NCI-H2227 (cell line): Measurements from ENCODE around the gene ZC3H12C.
"Not testable (repeated sequence)": the region's sequence is repeated elsewhere in the genome, so short reads cannot be mapped to it uniquely, and the experiment has no call there.

Experiments used
- DNase-seq: peaks from one replicate; lab custom pipeline; 2025; ENCODE audit not compliant: unreplicated experiment; lab: John Stamatoyannopoulos, UW

ZC3H12C gene

DNA sequence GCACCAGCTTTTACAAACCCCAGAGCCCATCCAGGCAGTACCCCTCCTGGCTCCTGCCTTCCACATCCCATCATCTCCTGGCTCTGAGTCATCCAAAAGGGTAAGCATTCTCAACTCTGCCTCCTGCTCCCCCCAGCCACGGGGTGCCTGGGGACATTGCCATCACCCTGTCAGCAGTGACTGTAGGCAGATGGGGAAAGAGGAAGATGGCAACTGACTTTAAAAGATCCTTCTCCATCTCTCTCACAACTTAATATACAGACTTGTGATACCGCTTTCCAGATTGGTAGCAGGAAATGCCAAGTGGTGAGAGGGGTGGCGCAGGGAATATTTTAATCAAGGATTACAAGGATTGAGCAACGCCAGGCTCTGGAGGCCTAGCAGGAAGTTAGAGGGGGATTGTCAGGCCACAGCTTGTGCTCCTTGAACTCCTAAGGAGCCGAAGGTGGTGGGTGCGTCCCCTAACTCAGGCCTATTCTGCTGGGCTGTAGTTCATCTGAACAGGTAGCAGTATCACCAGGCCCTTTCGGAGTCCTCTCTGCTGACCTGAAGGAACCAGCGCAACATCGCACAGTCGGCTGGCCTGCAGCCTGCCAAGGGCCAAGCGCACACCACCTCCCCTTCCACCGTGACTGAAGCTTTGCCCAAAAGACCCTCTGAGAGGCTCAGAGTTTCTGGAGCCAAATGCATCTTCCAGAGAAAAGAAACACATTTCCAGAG, 83.3 kb downstream of the ZC3H12C start:
- DNase-seq: no peak

DNA sequence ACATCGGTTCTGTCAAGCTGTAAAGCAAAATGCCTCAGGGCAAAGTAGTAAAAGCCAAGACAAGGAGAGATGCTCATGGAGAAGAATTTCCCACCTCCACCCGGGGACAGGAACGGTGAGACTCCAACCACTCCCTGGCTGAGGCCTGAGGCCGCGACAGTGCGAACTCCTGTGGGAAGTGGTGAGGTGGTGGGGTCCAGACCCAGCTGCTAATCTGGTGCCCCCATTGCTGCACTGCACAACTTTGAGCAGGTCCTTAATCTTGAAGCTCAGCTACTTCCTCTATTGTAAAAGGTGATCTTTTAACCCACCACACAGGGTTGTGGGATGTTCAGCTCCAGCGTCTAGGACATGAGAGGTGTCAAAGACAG, 83.9 kb downstream of the ZC3H12C start:
- no peak for DNase-seq

DNA sequence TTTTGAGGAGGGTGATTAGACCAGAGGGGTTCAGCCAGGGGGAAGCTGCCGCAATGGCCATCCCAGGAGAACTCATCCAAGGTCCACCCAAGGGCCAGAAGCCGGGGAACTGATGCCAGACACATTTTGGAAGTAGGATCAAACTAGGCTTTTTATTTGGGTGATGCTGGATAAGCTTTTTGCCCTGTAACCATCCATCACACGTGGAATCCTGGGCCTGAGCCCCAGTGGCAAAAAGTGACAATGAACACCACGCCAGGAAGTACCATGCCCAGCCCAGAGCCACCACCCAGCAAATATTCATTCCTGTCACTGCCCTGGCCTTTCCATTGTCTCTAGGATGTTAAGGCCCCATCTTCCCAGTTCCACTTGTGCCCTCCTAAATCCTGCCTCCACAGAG, 85.9 kb downstream of the ZC3H12C start:
- DNase-seq: no peak

DNA sequence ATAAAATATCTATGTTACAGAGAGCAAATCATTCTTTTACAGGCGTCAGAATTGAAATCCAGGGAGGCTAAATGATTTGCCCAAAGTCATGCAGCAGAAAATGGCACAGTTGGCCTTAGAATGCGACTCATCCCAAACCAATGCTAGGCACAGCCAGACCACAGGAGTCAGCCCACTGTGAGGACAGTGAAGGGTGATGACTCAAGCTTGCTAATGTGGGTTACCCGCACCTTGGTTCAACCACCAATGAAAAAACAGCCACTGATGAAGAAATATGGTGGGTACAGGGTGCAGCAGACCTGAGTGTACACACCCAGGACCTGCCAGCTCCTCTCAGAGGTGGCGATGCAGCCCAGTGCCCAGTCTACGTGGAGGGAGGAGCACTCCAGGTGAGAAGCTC, 89.7 kb downstream of the ZC3H12C start:
- no peak for DNase-seq

DNA sequence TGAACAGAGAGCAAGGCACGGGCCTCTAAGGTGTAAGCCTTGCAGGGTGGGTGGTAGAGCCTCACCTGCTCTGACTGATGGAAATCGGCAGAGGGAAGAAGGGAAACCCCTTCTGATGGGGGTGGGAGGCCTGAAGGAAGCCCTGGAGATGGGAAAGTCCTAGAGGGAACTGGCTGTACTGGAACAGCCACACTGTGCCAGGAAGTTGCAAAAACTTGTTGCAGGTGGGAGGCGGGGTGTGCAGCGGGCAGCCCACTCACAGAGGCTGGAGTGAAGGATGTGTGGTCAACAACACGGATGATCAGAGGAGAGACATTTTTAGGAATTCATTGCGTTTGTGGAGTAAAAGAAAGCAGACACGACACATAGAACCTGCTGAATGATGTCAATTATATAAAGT, 91.3 kb downstream of the ZC3H12C start:
- DNase-seq: no peak

DNA sequence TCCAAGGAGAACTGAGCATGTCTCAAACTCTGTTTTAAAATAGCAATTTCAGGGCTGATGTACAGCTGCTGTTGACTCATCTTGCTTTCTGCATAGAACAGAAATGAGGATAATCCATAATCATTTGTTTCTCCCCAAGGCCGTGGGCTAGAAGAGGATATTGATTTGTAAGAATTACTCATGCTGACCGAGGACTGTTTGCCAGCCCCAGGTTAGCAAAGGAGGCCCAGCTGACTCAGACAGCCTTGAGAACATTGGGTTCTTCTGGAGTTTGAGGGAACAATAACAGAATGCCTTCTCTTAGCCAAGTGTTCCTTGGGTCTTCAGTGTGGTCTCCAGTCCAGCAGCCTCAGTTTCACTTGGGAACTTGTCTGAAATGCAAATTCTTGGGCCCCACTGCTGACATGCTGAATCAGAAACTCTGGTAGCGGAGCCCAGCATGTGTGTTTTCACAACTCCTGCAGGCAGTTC, 92.0 kb downstream of the ZC3H12C start:
- no peak for DNase-seq

DNA sequence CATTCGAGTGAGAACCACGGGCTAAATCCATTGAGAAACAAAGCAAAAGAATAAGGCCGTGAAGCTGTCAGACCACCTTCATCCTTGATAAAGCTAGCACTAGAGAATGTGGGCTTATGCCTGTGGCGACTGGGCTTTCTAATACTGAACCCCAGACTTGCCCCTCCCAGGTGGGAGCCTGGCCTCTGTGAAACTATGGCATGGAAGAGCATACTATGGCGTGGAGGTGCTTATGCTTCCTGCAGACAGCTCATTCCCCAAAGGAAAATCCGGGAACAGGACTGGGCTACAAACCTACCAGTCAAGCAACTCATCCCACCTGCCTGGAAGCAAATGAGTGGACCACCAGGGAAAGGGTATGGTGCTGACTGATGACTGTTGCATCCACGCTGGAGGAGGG, 92.4 kb downstream of the ZC3H12C start:
- DNase-seq: no peak

DNA sequence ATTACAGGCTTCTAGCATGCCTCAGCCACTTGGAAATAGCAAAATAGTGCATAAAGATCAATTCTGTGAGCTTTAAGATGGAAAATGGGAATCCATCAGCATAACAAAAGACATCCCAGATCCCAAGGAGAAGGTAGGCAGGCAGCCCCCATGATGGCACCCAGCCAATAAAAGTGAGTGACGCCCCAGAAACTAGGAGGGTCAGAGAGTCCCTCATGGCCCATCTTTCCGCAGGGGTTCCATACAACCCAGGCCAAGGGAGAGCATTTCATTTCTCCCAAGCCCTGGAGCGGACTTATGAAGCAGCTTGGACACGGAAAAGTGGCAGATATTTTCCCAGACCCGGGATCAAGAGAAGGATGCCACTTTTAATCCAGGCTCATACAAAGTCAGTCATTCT, 93.3 kb downstream of the ZC3H12C start:
- no peak for DNase-seq

DNA sequence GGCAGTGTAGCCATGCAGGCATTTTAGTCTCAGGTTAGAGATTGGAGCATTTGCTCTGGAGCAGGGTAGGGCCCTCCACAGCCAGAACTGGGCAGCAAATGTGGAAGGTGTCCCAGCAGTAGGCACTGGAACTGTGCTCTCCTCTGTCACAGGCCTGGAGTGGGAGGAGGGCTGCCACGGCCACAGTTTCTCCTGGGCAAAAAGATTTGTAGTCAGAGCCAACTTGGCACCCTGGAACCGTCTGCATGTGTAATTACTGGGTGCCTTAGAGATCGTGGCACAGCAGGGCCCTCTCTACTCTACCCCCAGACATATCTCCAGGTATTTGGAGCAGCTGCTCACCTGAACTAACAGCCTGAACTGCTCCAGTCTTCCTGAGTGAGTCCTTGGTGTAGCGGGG, 93.7 kb downstream of the ZC3H12C start:
- DNase-seq: no peak

DNA sequence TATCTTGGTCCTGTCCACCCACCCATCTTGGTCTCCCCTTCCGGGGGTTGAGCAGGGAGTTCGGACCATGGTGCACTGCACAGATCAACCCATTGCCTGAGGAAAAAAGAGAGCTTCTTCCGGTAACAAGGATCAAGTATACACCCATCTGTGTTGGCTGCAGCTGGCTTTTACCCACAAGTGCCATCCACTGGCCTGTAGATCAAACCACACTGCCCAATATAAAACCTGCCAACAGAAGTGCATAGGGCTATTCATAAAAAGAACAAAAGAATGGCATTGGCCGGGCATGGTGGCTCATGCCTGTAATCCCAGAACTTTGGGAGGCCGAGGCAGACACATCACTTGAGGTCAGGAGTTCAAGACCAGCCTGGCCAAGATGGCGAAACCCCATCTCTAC, 94.5 kb downstream of the ZC3H12C start:
- no peak for DNase-seq

DNA sequence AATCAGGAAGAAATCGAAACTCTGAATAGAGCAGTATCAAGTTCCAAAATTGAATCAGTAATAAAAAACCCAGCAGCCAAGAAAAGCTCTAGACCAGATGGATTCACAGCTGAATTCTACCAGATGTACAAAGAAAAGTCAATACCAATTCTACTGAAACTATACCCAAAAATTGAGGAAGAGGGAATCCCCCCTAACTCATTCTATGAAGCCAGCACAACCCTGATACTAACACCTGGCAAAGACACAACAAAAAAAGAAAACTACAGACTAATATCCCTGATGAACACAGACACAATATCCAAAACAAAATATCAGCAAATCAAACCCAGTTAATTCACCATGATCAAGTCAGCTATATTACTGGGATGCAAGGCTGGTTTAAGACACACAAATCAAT, 97.7 kb downstream of the ZC3H12C start:
- DNase-seq: no peak

DNA sequence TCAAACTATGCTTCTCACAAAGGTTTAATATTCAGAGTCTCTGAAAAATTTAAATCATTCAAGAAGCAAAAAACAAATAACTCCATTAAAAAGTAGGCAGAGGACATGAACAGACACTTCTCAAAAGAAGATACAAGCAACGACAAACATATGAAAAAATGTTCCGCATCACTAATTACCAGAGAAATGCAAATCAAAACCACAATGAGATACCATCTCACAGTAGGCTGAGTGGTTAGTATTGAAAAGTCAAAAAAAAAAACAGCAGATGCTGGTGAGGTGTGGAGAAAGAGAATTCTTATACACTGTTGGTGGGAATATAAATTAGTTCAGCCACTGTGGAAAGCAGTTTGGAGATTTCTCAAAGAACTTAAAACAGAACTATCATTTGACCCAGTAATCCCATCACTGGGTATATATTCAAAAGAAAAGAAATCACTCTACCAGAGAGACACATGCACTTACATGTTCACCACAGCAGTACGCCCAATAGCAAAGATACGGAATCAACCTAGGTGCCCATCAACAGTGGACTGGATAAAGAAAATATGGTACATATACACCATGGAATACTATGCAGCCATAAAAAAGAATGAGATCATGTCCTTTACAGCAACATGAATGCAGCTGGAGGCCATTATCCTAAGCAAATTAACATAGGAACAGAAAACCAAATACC, 99.6 kb downstream of the ZC3H12C start:
- DNase-seq: not testable (repeated sequence)

DNA sequence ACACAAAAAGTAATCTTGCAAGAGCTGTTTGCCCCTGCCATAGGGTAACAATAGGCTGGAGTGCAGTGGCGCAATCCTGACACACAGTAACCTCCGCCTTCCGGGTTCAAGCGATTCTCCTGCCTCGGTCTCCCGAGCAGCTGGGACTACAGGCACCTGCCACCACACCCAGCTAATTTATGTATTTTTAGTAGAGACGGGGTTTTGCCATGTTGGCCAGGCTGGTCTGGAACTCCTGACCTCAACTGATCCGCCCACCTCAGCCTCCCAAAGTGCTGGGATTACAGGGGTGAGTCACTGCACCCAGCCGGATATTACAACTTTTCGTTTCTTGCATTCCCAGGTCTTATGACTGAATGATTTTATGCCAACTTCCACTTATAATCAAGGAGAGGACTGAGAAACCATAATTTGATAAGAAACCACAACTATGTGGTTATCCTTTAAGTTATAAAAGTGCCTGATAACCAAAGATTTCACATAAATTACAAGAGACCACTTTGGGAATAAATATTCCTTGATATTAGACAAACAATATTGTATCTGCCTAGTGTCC, 101.1 kb downstream of the ZC3H12C start:
- not testable (repeated sequence) for DNase-seq

DNA sequence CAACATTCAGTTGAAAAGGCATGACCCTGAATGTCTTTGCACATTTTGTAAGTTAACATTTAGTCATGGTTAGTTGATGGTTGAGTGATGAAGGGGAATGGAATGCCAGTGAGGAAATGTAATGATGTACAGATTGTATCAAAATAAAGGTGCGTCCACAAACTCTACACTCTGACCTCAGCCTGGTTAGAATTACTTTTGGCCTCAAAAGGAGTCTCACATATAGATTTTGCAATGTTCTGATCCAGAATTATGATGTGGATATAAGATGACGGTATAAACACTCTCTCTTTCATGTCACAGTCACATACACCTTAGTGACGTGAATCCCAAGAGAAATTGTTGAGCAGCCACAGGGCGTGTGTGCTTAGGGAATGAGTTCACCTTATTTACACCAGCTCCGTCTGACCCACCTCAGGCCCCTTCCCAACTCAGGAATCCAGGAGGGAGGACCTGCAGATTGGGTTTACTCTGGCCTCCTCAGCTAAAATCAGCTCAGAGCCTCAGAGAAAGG, 103.1 kb downstream of the ZC3H12C start:
- no peak for DNase-seq

DNA sequence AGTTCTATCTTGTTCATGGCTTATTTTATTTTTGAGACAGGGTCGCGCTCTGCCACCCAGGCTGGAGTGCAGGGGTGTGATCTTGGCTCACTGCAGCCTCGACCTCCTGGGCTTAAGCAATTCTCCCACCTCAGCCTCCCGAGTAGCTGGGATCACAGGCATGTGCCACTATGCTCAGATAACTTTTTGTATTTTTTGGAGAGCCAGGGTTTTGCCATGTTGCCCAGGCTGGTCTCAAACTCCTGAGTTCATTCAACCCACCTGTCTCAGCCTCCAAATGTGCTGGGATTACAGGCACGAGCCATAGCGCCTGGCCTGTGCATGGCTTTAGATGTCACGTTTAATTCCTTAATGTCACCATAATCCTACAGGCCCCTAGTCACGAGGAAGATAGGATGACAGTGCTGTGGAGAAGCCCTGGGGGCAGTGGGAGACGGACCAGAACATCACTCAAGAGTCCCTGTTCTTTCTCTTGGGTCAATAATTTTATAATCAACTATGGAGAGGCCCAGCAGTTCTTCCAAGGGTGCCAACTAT, 103.8 kb downstream of the ZC3H12C start:
- no peak for DNase-seq

DNA sequence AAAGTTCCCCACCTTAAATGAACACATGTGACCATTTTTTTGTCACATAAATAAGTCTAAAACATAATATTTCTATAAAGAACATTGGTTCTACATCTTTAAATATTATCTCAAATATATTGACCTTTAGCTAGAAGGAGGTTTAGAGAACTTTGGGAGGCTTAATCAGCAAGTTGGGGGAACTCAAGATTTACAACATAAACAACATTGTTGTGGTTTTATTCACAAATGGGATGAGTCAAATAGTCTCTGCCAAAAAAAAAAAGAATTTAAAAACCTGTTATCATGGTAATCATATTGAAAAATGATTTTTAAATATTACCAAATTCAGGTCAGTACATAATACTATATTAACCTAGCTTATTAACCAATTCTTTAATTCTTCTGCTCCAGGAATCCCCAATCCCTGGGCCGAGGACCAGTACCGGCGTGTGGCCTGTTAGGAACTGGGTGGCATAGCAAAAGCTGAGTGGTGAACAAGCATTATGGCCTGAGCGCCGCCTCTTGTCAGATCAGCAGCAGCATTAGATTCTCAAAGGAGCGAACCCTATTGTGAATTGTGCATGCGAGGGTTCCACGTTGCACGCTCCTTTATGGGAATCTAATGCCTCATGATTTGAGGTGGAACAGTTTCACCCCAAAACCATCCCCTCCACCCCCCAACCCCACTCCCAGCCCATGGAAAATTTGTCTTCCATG, 105.0 kb downstream of the ZC3H12C start:
- no peak for DNase-seq

DNA sequence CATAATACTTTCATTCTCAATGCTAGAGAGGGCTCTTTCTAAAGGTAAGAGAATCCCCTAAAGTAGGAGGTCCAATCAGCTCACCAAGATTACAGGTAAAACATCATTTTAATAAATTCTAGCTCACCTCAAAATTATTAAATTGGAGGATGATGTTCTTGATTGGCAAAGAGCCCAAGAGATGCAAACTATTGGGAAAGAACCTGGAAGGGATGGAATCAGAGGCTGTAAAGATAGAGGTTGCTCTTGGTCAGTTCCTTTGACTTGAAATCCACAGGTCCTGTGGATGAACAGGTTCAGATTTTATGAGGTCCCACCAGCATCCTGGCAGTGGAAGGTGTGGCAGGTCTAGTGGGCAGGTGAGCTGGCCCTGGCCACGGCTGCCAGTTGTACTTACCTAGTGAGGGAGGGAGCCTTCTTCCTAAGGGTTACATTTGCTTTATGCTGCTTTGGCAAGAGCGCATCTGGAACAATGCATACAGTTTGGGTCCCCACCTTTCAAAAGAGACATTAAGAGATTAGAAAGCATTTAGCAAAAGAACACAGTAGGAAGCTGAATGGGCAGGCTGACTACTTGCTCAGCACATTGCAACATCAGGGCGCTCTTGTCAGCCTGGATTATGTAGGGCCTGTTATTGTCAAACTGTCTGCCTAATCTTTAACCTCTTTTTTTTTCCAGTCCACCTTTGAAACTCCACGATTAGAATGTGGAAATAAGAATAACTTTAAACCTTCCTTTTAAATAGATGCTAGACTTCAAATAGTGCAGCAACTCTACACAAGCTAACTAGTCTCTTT, 106.2 kb downstream of the ZC3H12C start:
- DNase-seq: no peak

DNA sequence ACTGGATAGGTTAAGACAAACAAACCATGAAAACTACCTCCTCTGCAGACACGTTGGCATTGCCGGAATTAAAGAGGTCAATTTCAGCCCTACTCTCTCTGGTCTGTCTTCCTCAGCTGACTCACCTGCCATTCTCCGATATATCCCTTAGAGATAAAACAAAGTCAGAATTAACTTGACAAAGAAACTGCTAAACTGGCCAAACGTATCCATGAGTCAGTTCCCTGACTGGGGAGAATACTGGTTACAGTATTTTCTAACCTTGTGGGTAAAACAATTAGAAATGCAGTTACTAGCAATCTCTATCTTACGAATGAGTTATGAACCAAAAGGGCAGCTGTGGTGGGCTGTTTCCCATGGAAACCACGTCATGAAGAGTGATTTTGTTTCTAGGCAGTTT, 107.0 kb downstream of the ZC3H12C start:
- DNase-seq: no peak

DNA sequence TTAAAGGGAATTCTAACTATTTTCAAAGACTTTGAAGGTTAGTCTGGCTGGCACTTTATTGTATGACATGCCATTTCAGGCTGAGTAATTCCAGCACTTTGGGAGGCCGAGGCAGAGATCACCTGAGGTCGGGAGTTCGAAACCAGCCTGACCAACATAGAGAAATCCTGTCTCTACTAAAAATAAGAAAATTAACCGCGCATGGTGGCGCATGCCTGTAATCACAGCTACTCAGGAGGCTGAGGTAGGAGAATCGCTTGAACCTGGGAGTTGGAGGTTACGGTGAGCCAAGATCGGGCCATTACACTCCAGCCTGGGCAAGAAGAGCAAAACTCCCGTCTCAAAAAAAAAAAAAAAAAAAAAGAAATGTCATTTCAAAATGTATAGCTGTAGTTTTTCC, 107.6 kb downstream of the ZC3H12C start:
- DNase-seq: no peak

DNA sequence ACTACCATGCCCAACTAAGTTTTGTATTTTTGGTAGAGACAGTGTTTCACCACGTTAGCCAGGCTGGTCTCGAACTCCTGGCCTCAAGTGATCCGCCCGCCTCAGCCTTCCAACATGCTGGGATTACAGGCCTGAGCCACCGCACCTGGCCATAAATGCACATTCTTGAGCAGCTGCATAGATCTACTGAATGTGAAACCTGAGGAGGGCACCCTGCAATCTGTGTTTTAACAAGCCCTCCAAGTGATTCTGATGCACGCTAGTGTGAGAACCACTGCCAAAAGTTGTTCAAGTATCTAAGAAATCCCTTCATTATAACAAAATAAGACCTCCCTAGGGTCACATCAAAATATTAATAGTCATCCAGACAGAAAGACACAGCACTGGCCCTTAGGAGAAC, 113.9 kb downstream of the ZC3H12C start:
- no peak for DNase-seq
